Measurements from ENCODE around the gene SENP8.
"Not testable (repeated sequence)": the region's sequence is repeated elsewhere in the genome, so short reads cannot be mapped to it uniquely, and the experiment has no call there.

Gene SENP8

DNA sequence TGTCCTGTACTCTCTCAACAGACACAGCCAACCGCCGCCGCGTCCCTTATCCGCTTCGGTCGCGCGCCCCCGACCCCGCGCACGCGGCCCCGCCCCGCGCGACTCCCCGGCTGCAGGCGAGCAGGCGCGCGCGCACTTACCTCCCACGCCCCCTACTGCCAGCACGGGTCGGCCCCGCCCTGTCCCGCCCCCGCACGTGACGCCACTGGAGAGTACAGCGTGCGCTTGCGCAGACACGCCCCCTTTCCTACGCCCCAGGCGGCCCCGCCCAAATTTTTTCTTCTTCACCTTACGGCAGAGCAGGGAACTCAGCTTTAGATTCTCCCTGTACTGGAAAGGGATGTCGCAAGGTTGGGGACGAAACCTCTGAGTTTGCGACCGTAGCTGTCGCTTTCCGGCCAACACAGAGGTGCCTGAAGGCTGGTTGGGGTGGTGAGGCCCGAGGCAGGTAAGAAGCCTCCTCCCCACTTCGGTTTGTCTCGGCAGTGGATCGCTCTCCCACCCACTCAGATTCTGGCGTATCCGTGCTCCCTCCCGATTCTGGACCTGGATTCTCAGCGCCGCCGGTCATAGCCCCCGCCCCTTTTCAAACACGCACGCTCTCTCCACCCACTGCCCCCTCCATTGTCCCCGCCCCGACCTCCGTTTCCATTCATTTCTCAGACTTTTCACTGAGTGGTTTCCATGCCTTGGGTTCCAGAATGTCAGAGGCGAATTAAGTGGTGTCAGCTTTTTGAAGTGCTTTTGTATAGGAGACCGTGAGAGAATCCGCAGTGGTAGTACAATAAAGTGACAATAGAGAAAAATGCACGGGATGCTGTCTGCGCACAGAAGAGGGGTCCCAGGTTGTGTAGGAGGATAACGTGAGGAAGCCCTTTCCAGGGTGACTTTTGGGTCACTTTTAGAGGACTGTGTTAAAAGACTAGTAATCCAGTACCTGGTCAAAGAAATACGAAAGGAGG lies at the start of gene SENP8, which contains the start of gene MYO9A:
TSS of gene SENP8 (plus strand) at position 387 of the 962 bp plus-strand sequence. CDS start 21,221 bp downstream, outside the sequence.
TSS of gene MYO9A (minus strand) at position 134 of the 962 bp plus-strand sequence. CDS start 71,587 bp downstream, outside the sequence.
- peak; percentile 82 for DNase-seq

- DNase-seq = no peak
Measured at GRCh38 chr15:72068856-72069255, 49.3 kb upstream of the SENP8 start.

DNA sequence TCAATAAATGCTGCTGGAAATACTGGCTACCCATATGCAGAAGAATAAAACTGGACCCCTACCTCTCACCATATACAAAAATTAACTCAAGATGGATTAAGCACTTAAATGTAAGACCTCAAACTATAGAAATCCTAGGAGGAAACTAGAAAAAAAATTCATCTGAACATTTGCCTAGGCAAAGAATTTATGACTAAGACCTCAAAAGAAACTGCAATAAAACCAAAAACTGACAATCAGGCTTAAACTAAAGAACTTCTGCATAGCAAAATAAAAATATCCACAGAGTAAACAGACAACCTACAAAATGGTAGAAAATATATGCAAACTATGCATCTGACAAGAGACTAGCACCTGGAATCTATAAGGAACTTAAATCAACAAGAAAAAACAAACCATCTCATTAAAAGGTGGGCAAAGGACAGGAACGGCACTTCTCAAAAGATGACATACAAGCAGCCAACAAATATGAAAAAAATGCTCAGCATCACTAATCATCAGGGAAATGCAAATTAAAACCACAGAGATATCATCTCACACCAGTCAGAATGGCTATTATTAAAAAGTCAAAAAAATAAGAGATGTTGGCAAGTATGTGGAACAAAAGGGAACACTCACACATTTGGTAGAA lies 47.3 kb upstream of the SENP8 start:
- DNase-seq = no peak

DNA sequence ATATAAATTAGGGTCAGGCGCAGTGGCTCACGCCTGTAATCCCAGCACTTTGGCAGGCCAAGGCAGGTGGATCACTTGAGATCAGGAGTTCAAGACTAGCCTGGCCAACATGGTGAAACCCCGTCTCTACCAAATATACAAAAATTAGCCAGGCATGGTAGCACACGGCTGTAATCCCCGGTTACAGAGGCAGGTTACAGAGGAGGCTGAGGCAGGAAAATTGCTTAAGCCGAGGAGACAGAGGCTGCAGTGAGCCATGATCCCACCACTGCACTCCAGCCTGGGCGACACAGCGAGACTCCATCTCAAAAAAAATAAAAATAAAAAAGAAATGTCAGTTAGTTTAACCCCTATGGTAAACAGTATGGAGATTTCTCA lies 46.8 kb upstream of the SENP8 start:
- DNase-seq = not testable (repeated sequence)

GRCh38 chr15:72074335-72075060 lies 43.7 kb upstream of the SENP8 start:
- no peak for DNase-seq

DNA sequence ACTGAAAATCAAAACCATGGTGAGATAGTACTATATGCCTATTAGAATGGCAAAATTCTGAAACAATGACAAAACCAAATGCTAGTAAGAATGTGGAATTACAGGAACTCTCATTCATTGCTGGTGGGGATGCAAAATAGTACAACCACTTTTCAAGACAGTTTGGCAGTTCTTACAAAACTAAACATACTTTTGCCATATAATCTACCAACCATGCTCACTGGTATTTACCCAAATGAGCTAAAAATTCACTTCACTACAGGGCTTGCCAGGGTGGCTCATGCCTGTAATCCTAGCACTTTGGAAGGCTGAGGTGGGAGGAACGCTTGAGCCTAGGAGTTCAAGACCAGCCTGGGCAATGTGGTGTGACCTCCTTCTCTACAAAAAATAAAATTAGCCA lies 40.3 kb upstream of the SENP8 start:
- DNase-seq = no peak

DNA sequence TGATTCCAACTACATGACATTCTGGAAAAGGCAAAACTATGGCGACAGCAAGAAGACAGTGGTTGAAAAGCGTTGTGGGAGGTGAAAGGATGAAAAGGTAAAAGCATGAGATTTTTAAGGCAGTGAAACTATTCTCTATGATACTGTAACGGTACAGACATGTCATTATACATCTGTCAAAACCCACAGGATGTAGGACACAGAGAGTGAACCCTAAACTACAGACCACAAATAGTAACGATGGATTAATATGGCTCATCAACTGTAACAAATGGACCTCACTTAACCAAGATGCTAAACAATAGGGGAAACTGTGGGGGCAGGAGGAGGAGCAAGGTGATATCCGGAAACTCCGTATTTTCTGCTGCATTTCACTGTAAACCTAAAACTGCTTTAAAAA lies 39.3 kb upstream of the SENP8 start:
- no peak for DNase-seq

- no peak for DNase-seq
Measured at GRCh38 chr15:72082176-72082575, 36.0 kb upstream of the SENP8 start.

DNA sequence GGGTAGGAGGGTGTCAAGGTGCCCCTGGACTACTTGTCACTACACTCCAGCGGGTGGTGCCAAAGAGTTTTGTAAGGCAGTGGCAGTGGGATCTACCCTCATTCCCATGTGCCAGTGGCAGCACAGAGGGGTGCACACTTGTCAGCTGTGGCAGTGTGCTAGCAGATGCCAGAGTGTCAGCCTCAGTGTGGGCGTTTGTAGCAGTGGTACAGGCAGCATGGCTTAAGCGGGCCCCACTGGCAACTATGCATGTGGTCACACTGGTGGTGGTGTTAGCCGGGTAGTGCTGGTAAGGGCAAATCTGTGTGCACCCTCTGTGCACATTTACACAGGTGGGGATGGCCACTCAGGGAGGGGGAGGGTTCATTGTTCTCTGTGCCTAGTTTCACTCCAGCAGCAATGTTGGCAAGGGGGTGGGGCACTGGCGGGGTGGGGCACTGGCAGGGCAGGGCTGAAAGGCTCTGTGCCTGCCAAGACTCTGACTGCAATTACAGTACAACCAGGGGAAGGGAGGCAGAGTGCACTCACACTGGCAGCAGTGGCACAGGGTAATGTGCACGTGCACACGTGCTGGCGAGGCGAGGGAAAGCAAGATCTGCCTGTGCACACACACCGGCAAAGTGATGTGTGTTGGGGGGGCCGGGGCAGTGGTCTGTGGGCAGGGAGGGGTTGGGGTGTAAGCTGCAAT lies 32.0 kb upstream of the SENP8 start:
- no peak for DNase-seq

- no peak for DNase-seq
Measured at GRCh38 chr15:72086920-72087648, 31.1 kb upstream of the SENP8 start.

GRCh38 chr15:72092006-72092405 lies 26.2 kb upstream of the SENP8 start:
- no peak for DNase-seq

DNA sequence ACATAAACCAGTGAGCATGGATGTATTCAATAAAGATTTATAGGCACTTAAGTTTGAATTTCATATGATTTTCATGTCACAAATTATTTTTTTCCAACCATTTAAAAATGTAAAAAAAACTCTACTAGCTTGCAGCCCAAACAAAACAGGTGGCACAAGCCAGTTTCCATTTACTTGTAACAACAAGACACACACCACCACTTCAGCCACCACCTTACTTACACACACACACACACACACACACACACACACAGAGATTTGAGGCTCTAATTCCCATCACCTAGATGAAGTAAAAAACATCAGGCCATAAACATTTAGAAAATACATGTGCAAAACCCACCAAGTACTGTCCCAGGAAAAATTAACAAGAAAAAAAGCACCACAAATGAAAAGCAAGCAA lies 25.5 kb upstream of the SENP8 start:
- DNase-seq = no peak

DNA sequence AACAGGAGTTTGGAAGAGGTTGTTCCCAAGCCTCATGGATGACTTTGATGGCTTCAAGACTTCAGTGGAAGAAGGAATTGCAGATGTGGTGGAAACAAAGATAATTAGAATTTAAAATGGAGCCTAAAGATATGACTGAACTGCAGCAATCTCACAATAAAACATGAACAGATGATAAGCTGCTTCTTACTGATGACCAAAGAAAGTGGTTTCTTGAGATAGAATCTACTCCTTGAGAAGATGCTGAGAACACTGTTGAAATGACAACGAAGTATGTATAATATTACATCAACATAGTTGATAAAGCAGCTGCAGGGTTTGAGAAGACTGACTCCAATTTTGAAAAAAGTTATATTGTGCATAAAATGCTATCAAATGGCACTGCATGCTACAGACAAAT lies 21.4 kb upstream of the SENP8 start:
- no peak for DNase-seq

- DNase-seq = no peak
Measured at GRCh38 chr15:72098040-72098439, 20.2 kb upstream of the SENP8 start.

DNA sequence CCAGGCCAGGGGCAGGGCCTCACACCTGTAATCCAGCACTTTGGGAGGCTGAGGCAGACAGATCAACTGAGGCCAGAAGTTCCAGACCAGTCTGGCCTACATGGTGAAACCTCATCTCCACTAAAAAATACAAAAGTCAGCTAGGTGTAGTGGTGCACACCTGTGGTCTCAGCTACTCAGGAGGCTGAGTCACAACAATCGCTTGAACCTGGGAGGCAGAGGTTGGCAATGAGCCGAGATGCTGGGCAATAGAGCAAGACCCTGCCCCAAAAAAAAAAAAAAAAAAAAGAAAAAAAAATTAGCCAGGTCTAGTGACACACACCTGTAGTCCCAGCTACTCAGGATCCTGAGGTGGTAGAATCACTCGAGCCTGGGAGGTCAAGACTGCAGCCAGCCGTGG lies 19.0 kb upstream of the SENP8 start:
- no peak for DNase-seq

- not testable (repeated sequence) for DNase-seq
Measured at GRCh38 chr15:72100551-72100950, 17.7 kb upstream of the SENP8 start.

GRCh38 chr15:72105111-72105510 lies 13.1 kb upstream of the SENP8 start:
- no peak for DNase-seq

DNA sequence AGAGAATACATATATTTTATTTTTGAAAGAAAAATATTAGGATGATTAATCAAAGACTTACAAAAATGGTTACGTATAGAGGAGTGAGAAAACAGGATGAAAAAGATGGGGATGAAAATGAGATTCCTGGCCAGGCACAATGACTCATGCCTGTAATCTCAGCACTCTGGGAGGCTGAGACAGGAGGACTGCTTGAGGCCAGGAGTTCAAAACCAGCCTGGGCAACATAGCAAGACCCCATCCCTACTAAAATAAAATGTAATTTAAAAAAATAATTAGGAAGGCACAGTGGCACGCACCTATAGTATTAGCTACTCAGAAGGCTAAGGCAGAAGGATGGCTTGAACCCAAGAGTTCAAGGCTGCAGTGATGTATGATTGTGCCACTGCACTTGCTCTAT lies 12.1 kb upstream of the SENP8 start:
- DNase-seq = no peak

GRCh38 chr15:72110355-72110754 lies 7.8 kb upstream of the SENP8 start:
- no peak for DNase-seq

DNA sequence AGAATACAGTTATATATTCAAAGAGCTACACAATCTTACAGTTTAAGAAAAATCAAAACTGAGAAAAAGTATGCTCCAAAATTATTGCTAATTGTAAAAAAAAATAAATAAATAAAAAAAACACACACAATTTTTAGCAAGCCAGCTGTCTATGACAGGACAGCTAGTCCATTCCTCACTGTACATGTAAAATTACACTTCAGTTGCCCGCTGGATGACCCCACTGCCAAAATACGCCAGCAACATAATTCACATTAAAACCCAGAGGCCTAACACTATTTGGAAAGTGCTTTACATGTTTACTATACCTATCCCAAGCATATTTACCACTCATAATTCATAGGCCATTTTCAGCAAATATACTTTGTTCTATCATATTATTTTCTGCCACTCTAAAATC lies 6.1 kb upstream of the SENP8 start:
- no peak for DNase-seq

- DNase-seq = no peak
Measured at GRCh38 chr15:72112805-72113204, 5.4 kb upstream of the SENP8 start.
